Muscle layer of colon (tissue), 2 donors: ENCODE results near the gene BMP7.

Experiments used
- H3K27ac ChIP-seq: one replicate; pipeline ENCODE4 v1.7.0; 2013; ENCODE audit warnings: low read depth, mild to moderate bottlenecking, low read length, moderate library complexity
- H3K27me3 ChIP-seq, 2 donors: one replicate each; pipeline ENCODE4 v1.7.0; 2013; ENCODE audit warnings: low read length in 2 of 2, mild to moderate bottlenecking in 2 of 2; ENCODE audit not compliant: insufficient read depth in 2 of 2, control insufficient read depth in 1 of 2
- H3K36me3 ChIP-seq: one replicate; pipeline ENCODE4 v1.7.0; 2013; ENCODE audit warnings: mild to moderate bottlenecking, low read length; ENCODE audit not compliant: insufficient read depth
- H3K4me1 ChIP-seq: one replicate; pipeline ENCODE4 v1.7.0; 2013; ENCODE audit warnings: mild to moderate bottlenecking, low read length; ENCODE audit not compliant: insufficient read depth
- H3K4me3 ChIP-seq, 2 donors: one replicate each; pipeline ENCODE4 v1.7.0; 2013; ENCODE audit warnings: low read length in 2 of 2, low read depth in 1 of 2, mild to moderate bottlenecking in 1 of 2, moderate library complexity in 1 of 2
- H3K9ac ChIP-seq: one replicate; pipeline ENCODE4 v1.7.0; 2013; ENCODE audit warnings: low read length
- H3K9me3 ChIP-seq: one replicate; pipeline ENCODE4 v1.7.0; 2013; ENCODE audit warnings: mild to moderate bottlenecking, low read length
- donor health status: abdominal sarcoma.
- donor health status: Adenocarcinoma of cecum.

BMP7 gene

GRCh38 chr20:57180387-57180786 is 86.1 kb downstream of the BMP7 start:
- Histone ChIP-seq H3K36me3 (no peaks in the 10 kb centered on the region), H3K27me3 (no peaks in the 10 kb centered on the region), H3K9ac (no peak overlapping the region), H3K27ac (no peak overlapping the region), H3K9me3 (no peaks in the 10 kb centered on the region), H3K4me1 (no peaks in the 10 kb centered on the region), H3K4me3 (no peak overlapping the region)

DNA sequence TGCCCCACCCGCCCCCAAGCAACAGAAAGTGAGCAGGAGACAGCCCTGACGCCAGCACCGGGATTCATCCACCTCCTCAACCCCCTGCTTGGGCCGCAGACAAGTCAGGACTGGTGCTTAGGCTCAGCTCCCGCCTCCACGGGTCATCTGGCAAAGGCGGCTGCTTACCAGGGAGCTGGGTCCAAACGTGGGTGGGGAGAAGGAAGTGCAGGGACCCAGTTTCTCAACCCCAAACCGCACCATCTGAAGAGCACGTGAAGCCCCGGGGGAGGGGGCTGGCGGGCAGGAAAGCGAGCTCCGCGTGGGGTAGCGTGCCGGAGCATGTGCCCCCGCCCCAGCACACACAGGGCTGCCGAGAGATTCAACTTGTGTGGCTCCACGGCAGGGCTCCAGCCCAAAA is 87.2 kb downstream of the BMP7 start:
- Histone ChIP-seq H3K27me3 (no peaks in the 10 kb centered on the region), H3K27ac (no peak overlapping the region), H3K4me3 (no peak overlapping the region), H3K9me3 (no peaks in the 10 kb centered on the region), H3K9ac (no peak overlapping the region), H3K4me1 (no peaks in the 10 kb centered on the region), H3K36me3 (no peaks in the 10 kb centered on the region)

DNA sequence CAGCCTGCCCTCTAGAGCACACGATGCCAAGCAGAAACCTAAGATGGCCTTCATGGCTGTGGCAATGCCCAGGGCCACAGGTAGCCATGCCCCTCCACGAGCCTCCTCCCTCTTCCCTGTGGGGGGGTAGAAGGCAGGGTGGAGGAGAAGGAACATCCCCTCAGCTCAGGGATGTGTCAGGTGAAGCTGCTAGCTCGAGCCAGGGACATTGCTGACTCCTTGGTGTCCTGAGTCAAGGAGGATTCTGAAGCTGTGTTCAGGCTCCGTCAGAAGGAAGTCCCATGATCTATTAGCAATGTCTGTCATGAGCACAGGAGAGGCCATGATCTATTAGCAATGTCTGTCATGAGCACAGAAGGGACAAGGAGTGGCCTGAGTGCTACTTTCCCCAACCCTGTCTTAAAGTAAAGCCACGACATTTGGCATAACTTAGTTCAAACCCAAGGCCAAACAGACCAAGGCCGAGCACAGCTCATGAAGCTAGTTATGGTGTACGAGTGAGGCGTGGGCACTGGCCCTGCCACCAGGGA is 87.8 kb downstream of the BMP7 start:
- Histone ChIP-seq H3K36me3 (no peaks in the 10 kb centered on the region), H3K27me3 (no peaks in the 10 kb centered on the region), H3K4me1 (no peaks in the 10 kb centered on the region), H3K9ac (no peak overlapping the region), H3K4me3 (no peak overlapping the region), H3K27ac (no peak overlapping the region), H3K9me3 (no peaks in the 10 kb centered on the region)

DNA sequence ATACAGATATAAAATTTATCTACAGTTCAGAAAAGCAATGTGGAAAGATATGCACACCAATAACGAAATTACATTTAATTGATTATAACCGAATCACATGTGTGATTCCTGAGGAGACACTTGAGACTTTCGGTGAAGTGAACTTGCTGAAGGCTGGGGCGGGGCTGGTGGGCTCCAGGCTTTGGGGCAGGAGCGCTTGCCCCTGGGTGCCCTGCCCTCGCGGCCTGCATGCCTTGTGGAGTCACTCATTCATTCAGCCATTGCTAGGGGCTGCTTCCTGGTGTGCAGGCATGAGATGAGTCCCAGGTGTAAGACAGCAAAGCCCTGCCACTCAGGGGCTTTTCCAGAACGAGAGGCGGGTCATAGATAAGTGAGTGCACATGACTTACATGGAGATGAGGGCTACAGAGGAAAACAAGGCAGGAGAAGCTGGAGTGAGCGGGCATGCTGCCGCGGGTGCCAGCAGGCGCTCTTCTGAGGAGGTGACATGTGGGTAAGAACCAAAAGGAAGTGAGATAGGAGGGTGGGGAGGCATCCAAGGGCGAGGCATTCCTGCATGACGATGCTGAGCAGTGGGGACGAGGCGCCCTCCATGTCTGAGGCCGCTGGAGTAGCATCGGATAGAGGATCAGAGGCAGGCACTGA is 88.7 kb downstream of the BMP7 start:
- H3K9ac ChIP-seq: no peak overlapping the region
- no peaks in the 10 kb centered on the region for H3K36me3 ChIP-seq
- no peak overlapping the region for H3K27ac ChIP-seq
- no peaks in the 10 kb centered on the region for H3K9me3 ChIP-seq
- no peaks in the 10 kb centered on the region for H3K4me1 ChIP-seq
- no peaks in the 10 kb centered on the region for H3K27me3 ChIP-seq
- no peak overlapping the region for H3K4me3 ChIP-seq

DNA sequence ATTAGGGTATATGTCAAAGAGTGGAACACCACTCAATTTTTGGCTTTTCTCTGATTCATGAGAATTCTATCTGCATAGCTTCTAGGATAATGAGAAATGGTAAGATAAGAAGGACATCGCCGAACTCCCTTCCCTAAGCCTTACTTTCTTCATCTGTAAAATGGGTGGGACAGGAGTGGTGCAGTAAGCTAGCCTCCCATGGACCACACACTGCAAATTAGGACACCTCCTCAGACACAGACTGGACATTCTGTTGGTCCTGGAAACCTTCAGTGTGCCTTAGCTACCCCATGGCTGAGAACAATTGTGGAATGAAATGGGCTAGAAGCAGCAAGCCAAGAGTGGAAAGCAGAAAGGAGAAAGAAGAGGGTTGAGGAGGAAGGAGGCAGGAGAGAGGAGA is 89.6 kb downstream of the BMP7 start:
- Histone ChIP-seq H3K36me3 (no peaks in the 10 kb centered on the region), H3K4me3 (no peak overlapping the region), H3K27ac (no peak overlapping the region), H3K4me1 (no peaks in the 10 kb centered on the region), H3K9me3 (no peaks in the 10 kb centered on the region), H3K27me3 (no peaks in the 10 kb centered on the region), H3K9ac (no peak overlapping the region)

GRCh38 chr20:57175397-57176010 is 90.9 kb downstream of the BMP7 start:
- Histone ChIP-seq H3K9ac (no peak overlapping the region), H3K36me3 (no peaks in the 10 kb centered on the region), H3K9me3 (no peaks in the 10 kb centered on the region), H3K27ac (no peak overlapping the region), H3K27me3 (no peaks in the 10 kb centered on the region), H3K4me3 (no peak overlapping the region), H3K4me1 (no peaks in the 10 kb centered on the region)

DNA sequence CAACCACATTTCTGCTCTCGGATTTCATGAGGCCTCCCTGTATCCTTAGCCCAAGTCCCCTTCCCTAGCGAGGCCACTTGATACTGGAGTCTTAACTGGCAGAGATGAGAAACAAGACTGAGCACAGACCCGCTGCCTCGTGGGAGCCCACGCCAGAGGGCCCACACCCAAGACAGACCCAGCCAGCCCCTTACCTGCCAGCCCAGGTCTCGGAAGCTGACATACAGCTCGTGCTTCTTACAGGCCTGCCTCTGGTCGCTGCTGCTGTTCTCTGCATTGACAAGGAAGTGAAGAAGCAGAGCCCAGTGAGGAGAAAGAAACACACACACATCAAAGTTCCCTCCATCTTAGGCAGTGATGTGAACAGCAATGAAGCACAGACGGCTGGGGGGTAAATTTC is 91.7 kb downstream of the BMP7 start:
- Histone ChIP-seq H3K4me1 (no peaks in the 10 kb centered on the region), H3K9me3 (no peaks in the 10 kb centered on the region), H3K36me3 (no peaks in the 10 kb centered on the region), H3K9ac (no peak overlapping the region), H3K4me3 (no peak overlapping the region), H3K27ac (no peak overlapping the region), H3K27me3 (no peaks in the 10 kb centered on the region)

- no peaks in the 10 kb centered on the region for H3K36me3 ChIP-seq
- no peak overlapping the region for H3K27ac ChIP-seq
- H3K9me3 ChIP-seq: peaks cover 5% of the 10 kb centered on the region
- no peak overlapping the region for H3K4me3 ChIP-seq
- H3K27me3 ChIP-seq: no peaks in the 10 kb centered on the region
- no peaks in the 10 kb centered on the region for H3K4me1 ChIP-seq
- H3K9ac ChIP-seq: no peak overlapping the region
Observed at GRCh38 chr20:57173986-57174385, 92.5 kb downstream of the BMP7 start.

- Histone ChIP-seq H3K27me3 (no peaks in the 10 kb centered on the region), H3K27ac (no peak overlapping the region), H3K4me3 (no peak overlapping the region), H3K4me1 (no peaks in the 10 kb centered on the region), H3K9ac (no peak overlapping the region), H3K36me3 (no peaks in the 10 kb centered on the region), H3K9me3 (peaks cover 5% of the 10 kb centered on the region)
Observed at GRCh38 chr20:57173041-57173440, 93.4 kb downstream of the BMP7 start.

DNA sequence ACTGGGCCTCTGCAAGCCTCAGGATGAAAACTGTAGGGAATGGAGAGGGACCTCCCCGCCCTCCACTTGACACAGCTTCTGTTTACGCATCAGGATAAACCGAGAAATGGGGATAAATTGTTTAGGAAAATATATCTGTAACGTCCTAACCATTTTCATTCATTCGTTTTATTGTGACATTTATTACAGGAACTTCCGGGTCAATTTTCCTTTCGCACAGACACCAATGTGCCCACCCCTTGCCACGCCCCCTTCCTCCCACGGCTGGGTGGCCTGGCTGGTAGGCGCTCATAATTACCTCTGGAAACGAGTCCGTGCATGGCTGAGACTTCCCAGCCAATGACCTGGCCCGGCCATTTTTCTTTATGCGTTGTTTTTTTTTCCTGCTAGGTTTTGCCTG is 96.1 kb downstream of the BMP7 start:
- Histone ChIP-seq H3K9me3 (peaks cover 5% of the 10 kb centered on the region), H3K27me3 (no peaks in the 10 kb centered on the region), H3K4me1 (peaks cover 3% of the 10 kb centered on the region), H3K36me3 (no peaks in the 10 kb centered on the region), H3K27ac (no peak overlapping the region), H3K9ac (no peak overlapping the region), H3K4me3 (no peak overlapping the region)

- H3K27ac ChIP-seq: no peak overlapping the region
- no peak overlapping the region for H3K9ac ChIP-seq
Observed at GRCh38 chr20:57169162-57169561, 97.3 kb downstream of the BMP7 start.

More at GRCh38 chr20:57169162-57169561, 97.3 kb downstream of the BMP7 start:
- Histone ChIP-seq H3K36me3 (no peaks in the 10 kb centered on the region), H3K27me3 (no peaks in the 10 kb centered on the region), H3K4me1 (peaks cover 3% of the 10 kb centered on the region), H3K4me3 (no peak overlapping the region), H3K9me3 (peaks cover 5% of the 10 kb centered on the region)
